GM18511 (cell line): ENCODE results near the gene HDGF.

Source experiments
- ATAC-seq: cut with Tn5 transposase; IDR thresholded peaks from one replicate; pipeline ENCODE4 v1.9.1; 2021; ENCODE audit warnings: mild to moderate bottlenecking, moderate library complexity; ENCODE audit not compliant: unreplicated experiment

Gene HDGF

DNA sequence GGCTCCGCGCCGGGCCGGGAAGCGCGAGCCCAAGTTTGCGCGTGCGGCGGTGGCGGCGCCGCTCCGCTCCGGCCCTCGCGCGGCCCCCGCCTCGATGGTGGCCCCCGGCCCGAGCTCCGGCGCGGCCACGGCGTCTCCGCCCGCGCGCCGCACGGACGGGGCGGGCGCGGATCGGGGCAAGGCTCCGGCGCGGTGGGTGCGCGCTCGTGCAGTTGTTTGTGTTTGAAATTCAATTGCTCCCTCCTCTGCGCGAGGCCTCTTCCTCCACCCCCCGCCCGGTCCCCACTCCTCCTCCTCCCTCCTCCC, at the start of gene HDGF:
Gene HDGF, minus strand, starts transcription at position 225 of the 306 bp plus-strand sequence. CDS start 246 bp downstream, outside the sequence.
- peak; percentile 26 for ATAC-seq

DNA sequence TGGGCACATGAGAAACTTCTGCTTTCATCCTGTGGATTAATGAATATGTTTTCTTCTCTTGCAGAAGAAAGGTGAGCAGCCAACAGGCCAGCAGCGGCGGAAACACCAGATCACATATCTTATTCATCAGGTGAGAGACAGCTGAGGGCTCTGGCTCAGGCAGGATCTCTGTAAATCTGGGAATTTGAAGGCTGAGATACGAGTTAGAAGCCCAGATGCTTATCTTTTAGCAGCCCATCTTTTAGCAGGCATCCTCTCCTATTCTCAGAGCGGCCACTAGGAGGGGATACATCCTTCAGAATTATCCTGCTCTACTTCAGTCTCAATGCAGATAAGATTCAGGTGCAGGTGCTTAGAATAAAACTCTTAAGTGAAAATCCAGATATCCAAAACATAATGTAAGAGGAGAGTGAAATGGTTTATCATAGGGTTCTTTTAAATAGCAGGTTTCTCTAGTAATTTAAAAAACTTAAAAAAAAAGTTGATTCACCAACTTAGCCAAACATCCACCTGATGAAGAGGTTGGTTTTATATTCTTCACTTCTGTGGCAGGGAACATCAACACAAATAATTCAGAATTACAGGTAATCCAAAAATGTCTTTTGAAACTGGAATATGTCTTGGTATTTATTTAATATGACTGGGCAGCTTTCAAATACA, 45.9 kb upstream of the HDGF start:
- no peak for ATAC-seq

DNA sequence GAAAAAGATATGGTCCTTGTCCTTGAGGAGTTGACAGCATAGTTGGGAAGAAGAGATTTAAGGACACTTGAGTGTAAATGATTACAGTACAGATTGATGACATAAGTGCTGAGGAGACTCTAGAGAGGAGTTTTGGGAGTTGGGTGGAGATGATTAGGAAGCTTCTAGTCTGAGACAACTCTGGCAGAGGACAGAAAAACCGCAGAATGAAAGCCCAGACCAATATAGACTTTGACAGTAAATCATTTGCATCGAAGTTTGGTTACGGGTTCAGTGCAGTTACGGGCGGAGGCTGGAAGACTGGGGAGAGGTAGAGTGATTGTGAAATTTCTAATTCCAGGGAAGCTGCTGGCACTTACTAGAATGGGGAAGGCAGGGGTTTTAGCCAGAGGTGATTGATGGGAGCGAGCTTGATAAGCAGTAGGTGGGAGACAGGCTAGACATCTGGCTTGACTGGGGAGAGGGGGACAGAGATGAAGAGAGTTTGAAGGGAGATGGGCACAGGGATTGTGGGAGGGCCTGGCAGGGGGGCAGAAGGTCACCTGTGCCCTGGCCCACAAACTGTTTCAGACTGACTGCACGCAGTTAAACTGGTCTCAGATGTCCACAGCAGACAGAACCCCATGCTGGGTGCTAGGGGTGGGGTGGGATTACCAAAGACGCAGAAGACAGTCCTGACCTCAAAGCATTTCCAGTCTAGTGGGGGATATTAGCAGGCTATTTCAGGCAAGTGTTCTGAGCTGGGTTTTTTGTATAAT, 45.0 kb upstream of the HDGF start:
- no peak for ATAC-seq

DNA sequence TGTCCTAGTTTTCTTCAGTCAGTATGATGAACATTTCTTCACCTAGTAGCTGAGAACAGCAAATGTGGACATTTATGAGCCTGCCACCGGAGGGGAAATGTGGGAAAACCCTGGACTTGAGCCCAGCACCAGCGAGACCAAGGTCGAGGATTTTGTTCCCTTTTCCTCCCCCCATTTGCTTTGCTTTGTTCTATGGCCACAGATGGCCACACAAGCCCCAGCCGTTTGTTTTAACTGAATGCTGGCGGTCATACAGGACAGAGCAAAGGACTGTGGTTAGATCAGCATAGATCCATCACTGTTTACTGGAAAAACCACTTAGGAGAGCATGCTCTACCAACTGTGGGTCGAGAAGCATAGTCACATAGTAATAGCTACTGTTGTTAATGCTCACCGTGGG, 44.3 kb upstream of the HDGF start:
- no peak for ATAC-seq

- ATAC-seq: no peak
Observed at GRCh38 chr1:156795374-156795733, 43.9 kb upstream of the HDGF start.

- ATAC-seq: no peak
Observed at GRCh38 chr1:156794506-156795373, 43.3 kb upstream of the HDGF start.

GRCh38 chr1:156789621-156790318, 38.3 kb upstream of the HDGF start:
- no peak for ATAC-seq

DNA sequence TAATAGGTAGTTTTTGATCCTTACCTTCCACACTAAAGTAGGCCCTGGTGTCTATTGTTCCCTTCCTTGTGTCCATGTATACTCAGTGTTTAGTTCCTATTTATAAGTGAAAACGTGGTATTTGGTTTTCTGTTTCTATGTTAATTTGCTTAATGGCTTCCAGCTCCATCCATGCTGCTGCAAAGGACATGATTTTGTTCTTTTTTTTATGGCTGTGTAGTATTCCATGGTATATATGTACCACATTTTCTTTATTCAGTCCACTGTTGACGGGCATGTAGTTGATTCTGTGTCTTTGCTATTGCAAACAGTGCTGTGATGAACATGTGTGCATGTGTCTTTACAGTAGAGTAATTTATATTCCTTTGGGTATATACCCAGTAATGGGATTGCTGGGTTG, 36.7 kb upstream of the HDGF start:
- no peak for ATAC-seq

- ATAC-seq: no peak
Observed at GRCh38 chr1:156786640-156787039, 35.2 kb upstream of the HDGF start.

- ATAC-seq: no peak
Observed at GRCh38 chr1:156785458-156785857, 34.0 kb upstream of the HDGF start.

DNA sequence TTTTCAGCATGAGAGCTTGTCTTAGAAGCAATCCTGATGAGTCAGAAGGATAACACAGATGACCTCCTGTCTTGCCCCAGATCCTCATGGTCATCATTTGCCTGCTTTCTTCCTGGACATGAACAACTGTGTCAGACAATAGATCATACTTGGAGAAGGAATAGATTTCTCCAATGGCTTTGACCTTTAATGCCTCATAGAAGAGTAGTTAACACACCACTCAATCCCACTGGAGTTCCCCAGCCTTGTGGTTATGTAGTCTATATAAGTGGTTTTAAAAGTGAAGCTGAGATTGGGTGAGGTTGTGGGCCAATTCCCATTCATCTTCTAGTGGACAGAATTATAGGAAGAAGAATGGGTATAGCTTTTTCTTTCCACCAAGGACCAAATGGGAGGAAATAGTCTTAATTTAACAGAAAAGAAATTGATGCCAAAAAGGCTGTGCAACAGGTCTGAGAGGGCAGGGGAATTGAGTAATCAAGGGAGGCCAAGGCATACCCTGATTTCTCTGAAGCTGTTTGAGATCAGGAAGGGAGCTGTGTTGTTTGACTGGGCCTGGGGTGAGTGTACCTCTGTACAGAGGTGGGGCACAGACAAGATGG, 30.2 kb upstream of the HDGF start:
- ATAC-seq: no peak

DNA sequence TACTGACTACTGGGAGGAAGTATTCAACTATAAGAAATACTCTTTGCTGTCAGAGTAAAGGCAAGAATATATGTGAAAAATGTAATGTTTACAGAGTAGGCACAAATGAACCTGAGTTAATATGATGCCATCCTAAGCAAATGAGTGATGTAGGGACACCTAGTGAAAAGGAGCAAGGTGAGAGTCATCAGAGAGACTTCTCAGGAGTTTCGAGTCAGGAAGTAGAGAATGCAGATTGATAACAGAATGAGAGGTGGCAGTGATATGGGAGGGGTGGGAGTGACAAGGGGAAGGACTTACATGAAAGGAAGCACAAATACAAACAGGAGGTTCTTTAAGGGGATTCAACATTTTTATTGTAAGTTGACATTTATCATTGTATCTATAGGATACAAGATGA, 26.1 kb upstream of the HDGF start:
- ATAC-seq: no peak

DNA sequence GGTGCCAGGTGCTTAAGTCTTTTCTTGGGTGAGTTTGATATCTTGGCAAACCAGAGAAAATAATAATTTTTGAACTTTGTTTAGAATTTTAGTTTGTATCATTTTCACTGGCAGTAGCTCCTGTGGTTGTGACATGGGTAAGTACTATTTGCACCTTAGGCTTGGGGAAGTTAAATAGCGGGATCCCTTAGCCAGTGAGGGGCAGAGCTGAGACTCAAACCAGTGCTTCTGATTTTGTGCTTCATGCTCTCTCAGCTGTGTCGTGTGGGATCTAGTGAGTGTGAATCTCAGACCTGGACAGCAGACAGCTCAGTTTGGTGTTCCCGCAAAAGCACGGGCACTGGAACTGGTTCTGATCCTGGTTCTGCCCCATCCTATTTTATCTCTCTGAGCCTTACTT, 25.5 kb upstream of the HDGF start:
- no peak for ATAC-seq

DNA sequence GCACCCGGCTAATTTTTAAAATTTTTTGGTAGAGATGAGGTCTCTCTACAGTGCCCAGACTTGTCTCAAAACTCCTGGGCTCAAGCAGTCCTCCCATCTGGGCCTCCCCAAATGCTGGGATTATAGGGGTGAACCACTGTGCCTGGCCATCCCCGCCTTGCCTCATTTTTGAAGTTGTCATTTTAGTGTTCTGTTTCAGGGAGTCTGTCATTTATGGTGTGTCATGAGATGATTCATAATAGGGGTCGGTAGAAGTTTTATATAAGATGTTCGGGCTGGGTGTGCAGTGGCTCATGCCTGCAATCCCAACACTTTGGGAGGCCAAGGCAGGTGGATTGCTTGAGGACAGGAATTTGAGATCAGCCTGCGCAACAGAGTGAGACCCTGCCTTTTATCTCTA, 24.3 kb upstream of the HDGF start:
- ATAC-seq: no peak

DNA sequence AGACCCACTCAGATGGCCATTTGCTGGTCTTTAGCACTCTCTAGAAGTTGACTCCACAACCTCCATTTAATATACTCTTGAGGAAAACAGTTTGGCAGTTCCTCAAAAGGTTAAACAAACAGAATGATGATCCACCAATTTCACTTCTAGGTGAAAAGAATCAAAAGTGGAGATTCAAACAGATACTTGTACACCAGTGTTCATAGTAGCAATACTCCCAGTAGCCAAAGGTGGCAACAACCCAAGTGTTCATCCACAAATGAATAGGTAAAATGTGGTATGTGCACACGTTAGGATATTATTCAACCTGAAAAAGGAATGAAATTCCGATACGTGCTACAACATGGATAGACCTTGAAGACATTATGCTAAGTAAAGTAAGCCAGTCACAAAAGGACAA, 22.1 kb upstream of the HDGF start:
- ATAC-seq: no peak

- no peak for ATAC-seq
Observed at GRCh38 chr1:156772728-156773497, 21.4 kb upstream of the HDGF start.

- ATAC-seq: no peak
Observed at GRCh38 chr1:156772222-156772621, 20.7 kb upstream of the HDGF start.

DNA sequence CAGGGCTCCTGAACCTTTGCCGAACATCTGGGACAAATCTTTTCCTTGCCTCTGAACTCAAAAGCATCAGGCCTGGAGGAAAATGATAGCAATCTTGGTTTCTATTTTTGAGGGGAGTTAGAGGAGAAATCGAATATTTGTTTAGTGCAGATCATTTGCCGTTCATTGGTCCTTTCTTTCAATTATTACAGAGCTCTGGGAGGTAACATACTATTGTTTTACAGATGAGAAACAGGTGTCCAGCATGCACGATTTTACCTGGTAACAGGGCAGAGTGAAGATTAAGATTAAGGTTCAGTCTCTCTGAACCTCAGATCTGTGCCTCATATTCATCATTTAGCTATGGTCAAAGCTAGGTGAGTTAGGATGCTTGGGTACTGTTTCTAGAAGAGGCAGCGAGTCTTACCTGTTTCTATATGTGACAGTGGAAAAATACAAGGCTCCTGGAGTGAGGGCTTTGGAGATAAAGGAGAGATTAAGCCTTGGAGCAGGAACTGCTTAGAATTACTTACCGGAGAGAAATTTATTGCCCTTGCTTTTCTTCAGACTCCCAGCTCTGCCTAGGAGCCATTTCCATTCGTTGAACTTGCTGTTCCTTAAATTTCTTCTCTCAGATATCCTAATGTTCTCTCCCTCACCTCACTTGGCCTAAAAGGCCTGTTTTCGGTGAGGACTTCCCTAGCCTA, 17.3 kb upstream of the HDGF start:
- no peak for ATAC-seq

DNA sequence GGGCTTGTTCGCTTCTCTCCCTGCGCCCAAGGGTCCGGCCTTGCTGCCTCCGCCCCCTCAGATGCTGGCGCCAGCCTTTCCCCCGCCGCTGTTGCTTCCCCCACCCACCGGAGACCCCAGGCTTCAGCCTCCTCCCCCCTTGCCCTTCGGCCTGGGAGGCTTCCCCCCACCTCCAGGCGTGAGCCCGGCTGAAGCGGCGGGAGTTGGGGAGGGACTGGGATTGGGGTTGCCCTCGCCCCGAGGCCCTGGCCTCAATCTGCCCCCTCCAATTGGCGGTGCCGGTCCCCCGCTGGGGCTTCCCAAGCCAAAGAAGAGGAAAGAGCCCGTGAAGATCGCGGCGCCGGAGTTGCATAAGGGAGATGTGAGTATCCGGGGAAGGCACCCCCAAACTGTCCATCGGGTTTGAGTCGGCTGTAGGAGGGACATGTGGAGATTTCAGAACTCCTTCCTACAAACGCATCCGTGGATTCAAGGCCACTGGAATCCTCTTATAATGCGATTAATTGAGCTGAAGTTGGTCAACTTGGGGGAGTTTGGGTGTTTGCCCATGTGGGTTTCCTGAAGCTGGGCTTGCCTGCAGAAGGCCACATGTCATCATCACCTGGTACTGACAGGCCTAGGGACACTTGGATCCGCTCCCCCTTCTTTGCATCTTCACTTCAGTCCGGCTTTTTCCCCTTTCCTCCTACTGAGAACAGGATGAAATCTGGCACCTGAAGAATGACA, 16.6 kb upstream of the HDGF start:
- no peak for ATAC-seq
